ENCODE measurements around the gene COL4A3.
A peak's percentile ranks its signal among the peaks of the same experiment; 100 is the strongest.
"Not testable (repeated sequence)": the region's sequence is repeated elsewhere in the genome, so short reads cannot be mapped to it uniquely, and the experiment has no call there.

Gene COL4A3

DNA sequence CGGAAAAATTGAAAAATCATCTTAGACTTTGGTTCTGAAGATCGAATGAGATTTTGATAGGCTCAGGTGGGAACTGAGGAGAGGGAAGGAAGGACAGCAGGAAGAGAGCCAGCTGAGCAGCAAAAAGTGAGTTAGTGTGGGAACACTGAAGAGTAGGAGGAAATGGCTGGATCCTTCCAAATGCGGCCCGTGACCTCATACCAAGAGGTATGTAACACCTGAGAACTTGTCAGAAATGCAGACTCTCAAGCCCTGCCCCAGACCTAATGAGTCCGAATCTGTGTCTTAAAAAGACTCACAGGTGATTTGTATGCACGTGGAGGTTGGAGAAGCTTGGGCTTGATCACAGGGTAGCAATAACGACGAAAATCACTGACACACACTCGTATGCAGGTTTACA is 42.0 kb downstream of the COL4A3 start:
- DNase-seq (ENCODE audit: low read depth) = no peak

DNA sequence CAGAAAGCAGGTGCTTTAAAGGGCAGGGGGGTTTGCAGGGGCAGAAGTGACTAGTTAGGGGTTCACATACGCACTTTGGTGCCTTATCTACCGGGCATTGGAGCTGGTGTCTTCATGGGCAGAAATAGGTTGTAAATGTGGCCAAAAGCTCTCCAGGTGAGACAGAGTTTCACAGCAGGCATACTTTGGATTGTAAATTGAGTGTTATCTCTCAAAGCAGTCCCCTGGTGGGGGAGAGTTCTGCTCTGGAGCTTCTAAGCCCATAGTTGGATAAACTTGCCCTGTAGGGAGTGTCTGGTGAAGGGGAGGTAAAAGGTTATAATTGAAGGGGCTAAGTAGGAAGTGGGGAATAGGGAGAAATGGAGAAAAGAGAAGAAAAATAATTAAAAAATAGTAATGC is 43.1 kb downstream of the COL4A3 start:
- DNase-seq (ENCODE audit: low read depth) = no peak

DNA sequence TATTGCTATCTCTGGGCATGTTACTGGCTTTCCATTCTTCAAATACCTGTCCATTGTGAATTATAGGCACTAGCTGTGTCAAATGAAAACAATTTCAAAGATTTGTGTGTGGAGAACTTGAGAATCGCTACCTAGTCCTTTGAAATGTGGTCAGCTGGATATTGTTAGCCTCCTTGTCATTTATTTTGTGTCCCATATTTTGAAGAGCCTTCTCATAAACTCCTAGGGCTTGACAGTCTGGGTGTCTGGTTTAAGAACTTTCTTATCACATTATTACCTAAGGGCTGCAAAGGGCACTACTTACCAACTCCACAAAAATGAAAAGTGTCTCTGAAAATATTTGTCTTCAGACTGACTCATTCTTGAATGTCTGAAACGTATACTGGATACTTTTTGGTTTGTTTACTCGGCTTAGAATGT is 50.2 kb downstream of the COL4A3 start:
- no peak for DNase-seq (ENCODE audit: low read depth)

DNA sequence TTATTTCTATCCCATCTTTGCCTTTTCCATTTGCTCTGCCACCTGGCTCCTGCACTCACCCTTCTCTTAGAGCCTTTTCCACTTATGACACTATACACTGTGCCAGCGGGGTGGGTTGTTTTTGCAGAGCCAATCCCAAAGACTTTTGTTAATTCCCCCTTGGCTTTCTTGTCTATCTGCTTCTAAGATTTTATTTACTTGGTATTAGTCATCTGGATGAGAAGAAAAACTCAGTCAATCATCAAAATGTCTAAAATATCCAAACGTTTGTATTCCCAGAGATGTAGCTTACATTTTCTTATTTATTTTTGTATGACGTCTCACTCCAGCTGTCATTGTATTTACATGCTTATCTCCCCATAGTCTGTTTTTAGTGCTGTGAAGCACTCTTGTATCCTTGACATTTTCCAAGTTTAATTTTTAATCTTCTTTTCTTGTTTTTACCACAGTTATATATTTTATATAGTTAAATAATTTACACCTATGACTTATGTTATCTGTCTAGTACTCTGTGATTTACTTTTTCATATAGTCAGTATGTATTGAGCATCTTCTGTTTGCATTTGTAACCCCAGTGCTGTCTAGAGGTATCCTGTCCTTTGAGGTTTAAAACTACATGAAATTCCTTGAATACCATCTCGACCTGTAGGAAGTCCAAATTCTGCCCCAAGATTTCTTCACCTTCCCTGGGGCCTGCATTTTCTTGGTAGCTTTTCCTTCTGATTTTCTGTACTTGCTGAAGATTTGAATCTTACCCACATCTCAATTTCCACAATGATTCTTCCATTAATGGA is 55.1 kb downstream of the COL4A3 start:
- DNase-seq (ENCODE audit: low read depth) = no peak

DNA sequence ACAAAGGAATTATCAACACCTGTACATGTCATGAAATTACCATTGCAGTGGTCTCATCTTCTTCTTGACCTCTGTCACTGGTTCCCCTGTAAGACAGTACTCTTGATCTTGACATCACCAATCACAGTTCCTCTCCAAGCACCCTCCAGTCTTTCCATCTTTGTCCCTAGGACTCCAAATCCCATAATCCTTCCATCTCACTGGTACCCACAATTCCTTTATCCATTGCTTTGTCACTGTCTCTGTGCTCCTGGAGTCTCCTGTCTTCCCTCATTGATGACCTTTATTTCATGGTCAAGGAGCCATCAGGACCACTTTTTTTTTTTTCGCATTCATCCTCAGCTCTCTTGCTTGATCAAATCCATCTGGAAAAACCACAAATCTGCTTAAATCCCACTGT is 56.7 kb downstream of the COL4A3 start:
- no peak for DNase-seq (ENCODE audit: low read depth)

DNA sequence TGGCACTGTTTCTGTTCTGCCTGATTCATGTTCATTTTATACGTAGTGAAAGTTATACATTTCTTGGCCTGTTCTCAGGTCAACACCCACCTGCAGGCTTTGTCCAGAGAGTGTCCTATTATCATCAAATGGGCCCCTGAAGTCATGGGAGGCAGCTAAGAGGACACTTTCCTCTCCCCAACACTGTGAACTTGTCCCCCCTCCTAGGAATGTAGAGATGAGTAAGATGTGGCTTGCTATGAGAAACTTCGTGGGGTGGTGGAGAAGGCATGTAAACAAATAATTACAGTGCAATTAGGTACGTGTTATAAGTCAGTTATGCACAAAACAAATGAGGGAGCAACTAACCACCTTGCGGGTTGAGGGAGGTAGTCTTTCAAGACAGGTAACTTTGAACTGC is 57.9 kb downstream of the COL4A3 start:
- no peak for DNase-seq (ENCODE audit: low read depth)

DNA sequence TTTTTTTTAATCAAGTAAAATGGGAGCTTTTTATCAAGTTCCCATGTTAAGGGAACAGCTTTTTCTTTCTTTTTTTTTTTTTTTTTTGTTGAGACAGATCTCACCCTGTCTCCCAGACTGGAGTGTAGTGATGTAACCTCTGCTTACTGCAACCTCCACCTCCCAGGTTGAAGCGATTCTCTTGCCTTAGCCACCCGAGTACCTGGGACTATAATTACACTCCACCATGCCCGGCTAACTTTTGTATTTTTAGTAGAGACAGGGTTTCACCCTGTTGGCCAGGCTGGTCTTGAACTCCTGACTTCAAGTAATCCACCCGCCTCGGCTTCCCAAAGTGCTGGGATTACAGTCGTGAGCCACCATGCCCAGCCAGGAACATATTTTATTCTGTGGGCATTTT is 61.2 kb downstream of the COL4A3 start:
- DNase-seq (ENCODE audit: low read depth) = not testable (repeated sequence)

DNA sequence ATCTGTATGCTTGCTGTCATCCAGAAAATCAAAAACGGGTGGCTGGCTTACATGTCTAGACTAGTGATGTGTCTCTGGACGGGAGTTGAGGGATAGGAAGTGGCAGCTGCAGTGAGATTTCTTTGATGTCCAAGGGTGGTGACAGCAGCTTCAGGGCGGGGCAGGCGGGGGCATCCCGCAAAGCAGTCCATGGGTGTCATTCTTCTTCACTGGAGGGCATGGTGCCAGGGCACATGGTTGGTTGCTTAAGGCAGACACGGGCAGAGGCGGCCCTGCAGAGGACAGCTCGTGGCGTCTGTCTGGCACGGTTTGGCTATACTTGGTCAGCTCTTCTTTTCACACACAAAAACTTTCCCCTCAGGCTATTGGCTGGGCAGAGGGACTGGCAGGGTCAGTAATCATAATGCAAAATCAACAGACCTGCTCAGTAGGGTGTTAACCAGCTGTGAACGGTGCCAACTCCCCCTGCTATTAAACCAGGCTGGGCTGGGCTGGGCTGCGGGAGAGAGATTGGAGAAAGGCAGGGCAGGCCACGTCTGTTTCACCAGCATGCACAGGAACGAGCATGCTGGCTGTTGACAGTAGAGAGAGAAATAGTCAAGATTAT is 63.7 kb downstream of the COL4A3 start:
- DNase-seq (ENCODE audit: low read depth) = no peak

DNA sequence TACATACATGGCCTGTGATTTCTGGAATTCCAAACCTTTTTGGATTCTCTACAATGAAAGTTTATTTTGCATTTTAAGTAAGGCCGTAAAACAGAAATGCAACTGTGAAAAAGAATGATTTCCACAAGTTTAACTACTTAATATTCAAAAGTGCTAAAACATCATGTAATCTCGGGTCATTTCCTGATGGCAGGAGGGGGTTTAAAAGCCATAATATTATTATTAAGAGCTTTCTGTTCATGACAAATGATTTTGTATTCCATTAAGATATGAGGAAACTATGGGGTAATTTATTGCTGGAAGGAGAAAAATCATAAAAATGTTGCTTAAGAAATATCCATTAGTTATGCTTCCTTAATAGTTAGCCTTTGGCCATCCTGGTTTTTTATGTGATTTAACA is 65.7 kb downstream of the COL4A3 start:
- no peak for DNase-seq (ENCODE audit: low read depth)

DNA sequence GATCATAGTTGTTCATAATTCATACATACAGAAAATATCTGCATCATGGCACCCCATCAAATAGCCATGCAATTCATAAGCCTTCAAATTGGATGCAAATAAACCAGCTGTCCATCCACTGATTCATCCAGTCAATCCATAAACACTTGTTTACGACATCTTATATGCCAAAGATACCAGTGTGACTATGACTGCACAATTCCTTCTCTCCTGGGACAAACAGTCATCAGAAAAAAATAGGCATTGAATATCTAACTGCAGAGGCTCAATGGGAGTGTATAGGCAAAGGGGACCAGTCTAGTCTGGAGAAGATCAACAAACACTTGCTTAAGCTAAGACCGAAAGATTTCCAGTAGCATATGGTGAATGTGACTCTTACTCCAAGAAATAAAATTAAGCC is 70.0 kb downstream of the COL4A3 start:
- DNase-seq (ENCODE audit: low read depth) = no peak

DNA sequence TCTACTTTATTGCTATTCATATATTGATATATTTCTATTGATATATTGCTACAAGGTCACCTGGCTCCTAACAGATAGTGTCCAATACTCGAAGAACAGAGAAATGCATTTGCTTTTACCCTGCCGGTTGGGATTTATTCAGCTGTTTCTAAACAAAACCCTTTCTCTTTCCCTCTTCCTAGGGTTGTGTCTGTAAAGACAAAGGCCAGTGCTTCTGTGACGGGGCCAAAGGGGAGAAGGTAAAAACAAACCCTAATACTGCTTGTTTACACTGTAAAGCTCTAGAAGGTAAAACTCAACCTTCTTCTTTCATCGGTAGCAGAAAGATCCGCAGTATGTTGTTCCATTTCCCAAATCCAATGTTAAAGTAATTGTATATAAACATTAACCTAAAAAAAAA is 73.4 kb downstream of the COL4A3 start:
- DNase-seq (ENCODE audit: low read depth) = no peak

DNA sequence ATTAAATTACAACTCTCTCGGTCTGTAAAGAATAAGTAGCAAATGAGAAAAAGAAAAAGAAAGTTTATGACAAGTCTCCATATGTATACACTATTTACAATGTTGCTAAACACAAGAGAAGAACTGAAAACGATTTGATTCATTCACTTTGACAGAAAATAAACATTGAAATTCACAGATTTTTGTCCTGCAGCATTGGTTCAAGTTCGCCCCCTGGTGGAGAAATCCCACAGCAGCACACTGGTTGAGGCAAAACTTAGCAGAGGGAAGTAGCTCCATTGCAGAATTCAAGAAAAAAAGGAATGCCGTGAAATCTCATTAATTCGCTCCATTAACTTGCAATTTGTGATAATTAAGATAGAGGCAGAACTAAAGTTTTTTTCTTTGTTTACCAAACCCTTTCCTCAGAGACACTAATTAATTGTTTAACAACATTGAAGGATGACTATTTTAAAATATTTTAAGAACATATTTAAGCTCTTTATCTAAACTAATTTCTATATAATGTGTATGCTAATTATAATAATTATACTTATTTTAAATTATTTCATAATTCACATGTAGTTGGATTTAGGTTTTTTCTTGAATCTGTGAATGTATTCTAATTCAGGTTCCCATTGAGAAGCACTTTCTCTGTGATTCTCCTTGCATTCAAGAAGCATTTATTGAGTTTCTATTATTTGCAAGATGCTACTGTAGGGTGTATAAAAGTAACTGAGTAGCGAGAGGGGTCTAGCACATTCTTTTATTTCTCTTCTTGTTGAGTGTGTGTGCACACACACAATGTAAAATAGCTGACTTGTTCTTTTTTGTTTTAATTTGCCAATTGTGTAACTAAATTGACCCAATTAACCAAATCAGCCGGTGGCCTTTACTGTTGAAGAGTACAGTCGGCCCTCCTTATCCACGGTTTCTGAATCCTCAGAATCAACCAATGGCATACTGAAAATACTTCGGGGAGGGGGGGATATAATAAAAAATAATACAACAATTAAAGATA is 74.1 kb downstream of the COL4A3 start:
- DNase-seq (ENCODE audit: low read depth) = peak; percentile 10

DNA sequence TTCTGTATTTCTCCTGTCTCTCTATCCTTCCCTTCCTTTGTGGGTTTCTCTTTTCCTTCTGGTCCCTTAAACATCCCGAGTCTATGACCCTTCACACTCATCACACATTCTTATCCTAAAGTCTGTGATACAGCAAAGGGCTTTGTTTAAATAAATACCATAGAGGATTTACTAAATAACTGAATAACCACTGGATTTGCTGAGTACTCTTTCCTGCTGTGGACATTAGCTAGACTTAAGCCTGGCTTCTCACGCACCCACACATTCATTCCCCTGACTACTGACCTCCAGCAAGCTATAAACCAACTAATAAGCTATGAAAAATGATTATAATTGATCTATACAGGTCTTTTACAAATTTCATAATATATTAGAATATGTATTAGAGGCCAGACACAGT is 76.6 kb downstream of the COL4A3 start:
- DNase-seq (ENCODE audit: low read depth) = no peak

DNA sequence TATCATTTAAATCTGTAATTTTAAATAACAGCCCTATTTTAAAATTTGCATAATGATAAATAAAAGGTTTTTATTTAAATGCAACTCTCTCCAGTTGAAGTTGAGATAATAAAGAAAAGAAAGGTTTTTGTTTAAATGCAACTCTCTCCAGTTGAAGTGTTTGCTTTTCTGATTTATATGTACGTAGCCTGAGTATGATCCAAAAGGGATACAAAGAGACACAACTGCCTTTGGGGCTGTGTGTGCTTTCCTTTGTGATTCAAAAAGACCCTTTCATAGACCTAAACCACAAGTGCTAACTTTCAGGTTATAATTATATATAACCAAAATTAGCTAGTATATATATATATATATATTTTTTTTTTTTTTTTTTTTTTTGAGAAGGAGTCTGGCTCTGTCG is 84.5 kb downstream of the COL4A3 start:
- no peak for DNase-seq (ENCODE audit: low read depth)

DNA sequence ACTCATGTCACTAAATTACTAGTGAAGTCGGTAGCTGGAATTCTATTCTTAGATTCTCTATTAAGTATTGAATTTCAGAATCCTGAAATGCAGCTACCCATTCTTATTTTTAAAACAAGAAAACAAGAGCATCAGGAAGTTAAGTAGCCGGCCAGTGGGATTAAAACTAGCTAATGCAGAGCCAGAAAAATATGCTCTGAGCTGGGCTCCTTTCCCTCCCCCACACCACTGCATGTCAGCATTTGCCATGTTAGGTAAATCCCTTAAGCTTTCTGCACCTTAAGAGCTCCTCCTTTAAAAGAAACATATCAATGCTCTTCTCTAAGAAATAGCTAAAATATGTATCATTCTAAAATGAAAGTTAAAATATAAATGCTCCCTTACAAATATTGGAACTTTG is 88.4 kb downstream of the COL4A3 start:
- no peak for DNase-seq (ENCODE audit: low read depth)

DNA sequence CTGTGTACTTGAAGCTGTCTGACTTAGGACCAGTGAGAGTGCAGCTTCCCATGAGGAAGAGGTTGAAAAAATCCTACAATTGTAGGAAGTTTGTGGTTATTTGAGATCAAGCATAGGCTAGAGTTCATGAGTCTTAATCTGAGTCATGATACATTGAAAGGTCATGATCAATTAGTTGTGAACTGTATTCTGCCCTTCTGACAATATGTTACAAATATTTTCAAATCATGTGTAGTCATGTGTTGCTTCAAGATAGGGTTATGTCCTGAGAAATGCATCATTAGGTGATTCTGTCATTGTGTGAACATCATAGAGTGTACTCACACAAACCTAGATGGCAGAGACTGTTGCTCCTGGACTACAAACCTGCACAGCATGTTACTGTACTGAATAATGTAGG is 92.2 kb downstream of the COL4A3 start:
- no peak for DNase-seq (ENCODE audit: low read depth)

DNA sequence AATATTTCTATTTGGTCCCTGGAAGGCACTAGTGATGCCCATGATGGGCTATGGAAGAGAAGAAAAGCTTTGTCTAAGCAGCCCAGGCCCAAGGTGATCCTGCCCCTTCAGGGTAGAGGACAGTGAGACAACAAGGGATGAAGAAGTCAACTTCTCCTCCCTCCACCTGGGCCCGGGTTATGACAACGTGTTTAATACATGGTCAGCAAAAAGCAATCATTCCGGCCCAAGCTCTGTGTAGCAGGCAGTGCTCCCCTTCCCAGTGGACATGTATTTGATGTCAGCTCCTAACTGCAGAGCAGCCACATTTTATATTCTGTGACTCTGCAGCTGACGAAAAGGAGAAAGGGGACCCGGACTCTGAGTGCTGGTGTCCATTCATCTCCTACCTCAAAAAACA is 93.4 kb downstream of the COL4A3 start:
- DNase-seq (ENCODE audit: low read depth) = no peak

DNA sequence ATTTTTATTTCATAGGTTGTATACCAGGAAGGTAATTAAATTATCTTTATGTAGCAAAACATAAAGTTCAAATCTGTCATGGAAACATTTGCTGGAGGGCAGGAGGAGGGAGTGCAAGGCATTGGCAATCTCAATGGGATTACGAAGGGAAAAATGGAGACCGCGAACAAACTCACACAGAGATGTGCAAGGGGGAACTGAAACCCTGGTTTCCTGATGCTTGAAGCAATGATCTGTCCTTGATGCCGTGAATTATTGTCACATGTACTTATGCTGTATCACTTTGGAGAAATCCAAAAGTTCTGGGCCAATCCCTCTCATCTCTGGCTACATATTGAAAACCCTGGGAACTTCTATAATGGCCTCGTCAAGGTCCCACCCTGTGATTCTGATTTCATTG is 95.6 kb downstream of the COL4A3 start:
- no peak for DNase-seq (ENCODE audit: low read depth)

DNA sequence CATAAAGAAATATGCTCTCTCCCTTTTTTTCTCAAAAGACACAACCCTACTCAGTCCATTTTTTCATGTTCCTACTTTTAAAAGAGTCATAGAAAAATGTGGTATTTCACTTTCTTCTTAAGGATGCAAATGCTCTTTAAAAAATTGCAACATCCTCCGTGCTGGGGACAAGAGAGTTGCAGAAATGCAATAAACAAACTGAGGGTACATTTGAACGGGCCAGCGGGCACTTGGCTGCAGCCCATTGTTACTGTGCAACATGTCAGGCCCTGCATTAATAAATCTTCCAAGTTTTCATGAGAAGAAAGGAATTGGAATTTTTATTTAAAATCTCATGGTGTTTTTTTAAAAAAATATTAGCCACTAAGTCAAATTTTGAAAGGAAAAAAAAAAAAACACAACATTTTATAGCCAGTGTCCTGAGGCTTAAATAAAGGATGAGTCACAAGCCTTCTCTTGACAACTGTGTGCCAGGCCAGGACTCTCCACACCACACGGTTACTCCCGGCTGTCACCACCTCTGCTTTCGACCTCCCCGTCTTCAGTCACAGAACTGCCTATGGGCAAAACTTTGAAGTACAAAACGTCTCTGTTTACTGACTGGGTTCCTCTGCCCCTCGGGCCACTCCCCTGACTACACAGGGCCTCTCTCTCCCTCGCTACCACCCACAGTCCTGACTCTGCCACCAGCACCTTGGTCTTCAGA is 103.1 kb downstream of the COL4A3 start:
- no peak for DNase-seq (ENCODE audit: low read depth)

DNA sequence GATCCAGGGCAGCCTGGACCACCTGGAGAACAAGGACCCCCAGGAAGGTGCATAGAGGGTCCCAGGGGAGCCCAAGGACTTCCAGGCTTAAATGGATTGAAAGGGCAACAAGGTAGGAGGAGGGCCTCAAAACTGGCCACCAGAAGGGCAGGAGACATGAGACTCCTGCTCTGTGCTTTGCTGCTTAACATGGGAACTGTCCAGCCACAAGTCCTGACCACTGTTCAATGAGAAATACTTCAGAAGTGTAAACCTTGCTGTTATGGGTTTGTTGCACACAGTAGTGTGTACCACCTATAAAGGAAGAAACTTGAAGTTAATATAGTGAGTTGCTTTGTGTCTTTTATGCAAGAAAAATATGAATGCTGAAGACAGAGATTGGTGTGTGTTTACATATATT is 116.5 kb downstream of the COL4A3 start:
- no peak for DNase-seq (ENCODE audit: low read depth)

DNA sequence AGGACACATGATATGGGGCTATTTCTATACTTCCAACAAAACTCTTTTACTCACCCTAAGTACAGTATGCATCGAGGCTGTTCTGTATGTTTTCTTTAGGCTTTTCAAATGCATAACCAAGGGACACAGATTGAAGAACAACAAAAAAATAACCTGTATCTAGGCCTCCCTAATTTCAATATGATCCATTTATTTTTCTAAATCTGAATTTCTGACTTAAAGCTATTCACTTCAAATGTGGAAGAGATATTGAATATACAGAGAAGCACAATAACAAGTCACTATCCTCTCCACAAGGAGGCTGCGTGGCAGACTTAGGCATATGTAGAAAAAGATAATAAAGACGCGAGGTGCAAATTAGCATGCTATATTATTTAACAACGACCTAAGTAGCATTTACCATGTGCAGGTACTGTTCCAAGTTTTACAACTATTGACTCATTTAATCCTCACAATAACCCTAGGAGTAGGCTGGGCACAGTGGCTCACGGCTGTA is 121.4 kb downstream of the COL4A3 start:
- no peak for DNase-seq (ENCODE audit: low read depth)

DNA sequence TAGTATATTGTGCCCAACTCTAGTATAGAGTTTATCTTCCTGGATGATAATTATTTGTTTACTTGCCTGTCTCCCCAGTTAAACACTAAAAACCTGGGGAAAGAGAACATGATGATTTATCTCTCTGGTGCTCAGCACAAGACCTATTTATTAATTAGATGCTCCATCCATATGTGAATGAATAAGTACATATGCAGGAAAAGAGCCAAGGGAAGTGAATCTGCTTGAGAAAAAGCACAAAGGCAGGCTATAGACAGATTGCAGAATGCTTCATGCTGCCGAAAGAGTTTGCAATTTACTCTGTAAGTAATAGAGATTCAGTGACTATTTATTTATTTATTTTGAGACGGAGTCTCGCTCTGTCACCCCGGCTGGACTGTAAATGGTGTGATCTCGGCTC is 123.3 kb downstream of the COL4A3 start:
- no peak for DNase-seq (ENCODE audit: low read depth)

All from stimulated activated CD8-positive, alpha-beta memory T cell treated with anti-CD3 and anti-CD28 coated beads, Interleukin-15, amount 100 ng/mL, for 24 hours (primary cell).